Heart left ventricle (tissue), 16 donors: ENCODE data around the gene GPX2. TPM values are rescaled to one million over a fixed set of nuclear protein-coding genes. Genes with fewer than 3 reads are reported as not detected.

Experiments used
- ATAC-seq, 4 donors: fragments of 200-7000 bp; cut with Tn5 transposase; one replicate each; pipeline ENCODE4 v1.9.1; 2020 to 2022; ENCODE audit warnings: moderate library complexity in 4 of 4, mild to moderate bottlenecking in 3 of 4, moderate number of reproducible peaks in 1 of 4
- DNase-seq, 5 donors: peaks; one replicate each; pipeline ENCODE4 v3.0.0-alpha.2; 2020
- H3K27ac ChIP-seq, 12 donors: fragments of 200-600 bp; sonication (generic) in 4 of 12; one replicate each; pipeline versions ENCODE4 v1.5.0 to v1.8.0; 2016 to 2022; ENCODE audit warnings: mild to moderate bottlenecking in 2 of 12
- H3K27me3 ChIP-seq, 9 donors: fragments of 200-600 bp; sonication (generic) in 2 of 9; one replicate each; pipeline versions ENCODE4 v1.5.1 to v1.8.0; 2016 to 2022; ENCODE audit warnings: mild to moderate bottlenecking in 3 of 9
- H3K36me3 ChIP-seq, 9 donors: fragments of 200-600 bp; sonication (generic) in 2 of 9; one replicate each; pipeline versions ENCODE4 v1.5.0 to v1.8.0; 2018 to 2022; ENCODE audit warnings: mild to moderate bottlenecking in 2 of 9
- H3K4me1 ChIP-seq, 12 donors: fragments of 200-600 bp; sonication (generic) in 4 of 12; one replicate each; pipeline versions ENCODE4 v1.5.0 to v1.8.0; 2016 to 2022; ENCODE audit warnings: mild to moderate bottlenecking in 3 of 12
- H3K4me3 ChIP-seq, 12 donors: fragments of 200-600 bp; sonication (generic) in 4 of 12; one replicate each; pipeline versions ENCODE4 v1.5.0 to v1.8.0; 2017 to 2022; ENCODE audit warnings: mild to moderate bottlenecking in 9 of 12, moderate library complexity in 4 of 12
- H3K9me3 ChIP-seq, 12 donors: fragments of 200-600 bp; sonication (generic) in 4 of 12; one replicate each; pipeline versions ENCODE4 v1.5.0 to v1.8.0; 2016 to 2022; ENCODE audit warnings: mild to moderate bottlenecking in 1 of 12
- POLR2A ChIP-seq, 2 donors: fragments of 450-650 bp; IDR thresholded peaks; one replicate each; pipeline ENCODE4 v1.6.1; 2017; ENCODE audit warnings: antibody characterized with exemption in 2 of 2, mild to moderate bottlenecking in 2 of 2, moderate library complexity in 2 of 2
- WGBS, 4 donors: extraction: QIAGEN DNeasy Blood & Tissue Kit in 2 of 4; methylation state at CpG; one replicate each; pipeline versions ENCODE4 v1.1.5 to v1.1.7; 2013 to 2018; 5-methylcytosine and 5-hydroxymethylcytosine counted together
- intact Hi-C, 10 donors: fragments of 100-400 bp; cut with DNase I; formaldehyde crosslinking; loops; one replicate each; pipeline versions ENCODE4 v1.11.1 to v1.14.2; 2022
- polyA plus RNA-seq, 2 donors: library from polyadenylated mRNA; stranded (reverse); fragments of 200-250 nt; gene quantifications; one replicate each; pipeline ENCODE4 v1.2.3, GENCODE V29; 2013
- total RNA-seq, 9 donors: library from RNA; depleted of rRNA in 2 of 9; stranded (reverse); fragments of >200 nt in 2 of 9; fragmentation: NEBNext Ultra II Directional in 3 of 9; extraction: Animal tissue kit (Norgen Biotek cat#: 25700) in 3 of 9; gene quantifications; one replicate each; pipeline versions ENCODE4 v1.1.0 to v1.2.4, GENCODE V29; 2016 to 2023
- TF ChIP-seq, protein P1 (sequence below), 12 donors: fragments of 200-600 bp; sonication (generic) in 4 of 12; IDR thresholded peaks; one replicate each; pipeline versions ENCODE4 v1.5.0 to v1.8.0; 2018 to 2022; ENCODE audit warnings: antibody characterized with exemption in 12 of 12, mild to moderate bottlenecking in 5 of 12
- donor health status: ischemic (EF 13 %, LVEDD 7.1; RV severe dilation, severe dysfunction).
- donor health status: healthy with polysubstance abuse.
- donor health status: DM: no; HTN: yes; CAD: no.
- donor health status: DM: no; HTN: no; CAD: no.
- donor health status: ischemic (EF 25% LVEDD 6.9; RV normal size, moderate dysfunction).
- donor health status: ischemic (EF 25% LVEDD 5.7; RV mildly dilated, moderate dysfunction).
- donor health status: healthy.
- donor health status: DM: yes; HTN: yes; CAD: no.
- donor health status: ischemic (EF 35%, LVEDD 5.7; RV mildly dilated, moderate dysfunction).
- donor health status: nonischemic (EF 11% LVEDD 7.7; RV severe dilation, severe dysfunction).
- donor health status: DM: yes; HTN: yes; CAD: no.
- donor health status: PGD.
- donor health status: ischemic (EF 29% LVEDD 5.4; RV normal size, mild dysfunction).
- donor health status: nonischemic (EF 23%, LVEDD 6.1; RV moderate dilation, normal function).

The GPX2 gene
- total and polyA plus RNA-seq, 11 donors, result 0.26 TPM; not detected in 10

DNA sequence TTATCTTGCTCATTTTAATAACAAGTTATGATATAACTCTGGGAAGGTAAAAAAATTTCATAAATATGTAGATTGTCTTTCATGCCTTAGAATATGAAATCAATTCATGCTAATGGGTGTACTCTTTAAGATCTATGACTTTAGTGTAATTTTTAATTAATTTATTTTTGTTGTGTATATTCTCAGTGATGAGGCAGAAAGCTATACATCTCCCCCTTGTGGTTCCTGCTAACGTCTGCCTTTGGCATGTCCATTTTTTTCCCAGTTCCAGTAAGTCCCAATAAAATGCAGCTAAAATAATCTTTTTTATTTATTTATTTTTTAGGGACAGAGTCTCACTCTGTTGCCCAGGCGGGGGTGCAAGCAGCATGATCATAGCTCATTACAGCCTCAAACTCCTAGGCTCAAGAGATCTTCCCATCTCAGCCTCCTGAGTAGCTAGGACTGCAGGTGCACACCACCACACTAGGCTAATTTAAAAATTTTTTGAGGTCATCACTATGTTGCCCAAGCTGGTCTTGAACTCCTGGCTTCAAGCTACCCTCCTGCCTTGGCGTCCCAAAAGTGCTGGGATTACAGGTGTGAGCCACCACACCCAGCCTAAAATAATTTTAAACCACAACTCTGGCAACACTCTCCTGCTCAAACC lies 31.6 kb downstream of the GPX2 start:
- intact Hi-C loops, result loop anchor here in 4 of 10 donors (5.0 to 10.0 kb wide), 2 partner anchors 71 to 74 kb away; partner anchors contain the start of gene FNTB (in 3 of the 4)
- Histone ChIP-seq H3K4me1 (peaks cover 0 to 21% (median 13%) of the 10 kb centered on the region in 12 donors), H3K27ac (no peak overlapping the region), H3K36me3 (no peaks in the 10 kb centered on the region), H3K9me3 (no peaks in the 10 kb centered on the region), H3K4me3 (no peak overlapping the region), H3K27me3 (no peaks in the 10 kb centered on the region)
- TF ChIP-seq, protein P1, sequence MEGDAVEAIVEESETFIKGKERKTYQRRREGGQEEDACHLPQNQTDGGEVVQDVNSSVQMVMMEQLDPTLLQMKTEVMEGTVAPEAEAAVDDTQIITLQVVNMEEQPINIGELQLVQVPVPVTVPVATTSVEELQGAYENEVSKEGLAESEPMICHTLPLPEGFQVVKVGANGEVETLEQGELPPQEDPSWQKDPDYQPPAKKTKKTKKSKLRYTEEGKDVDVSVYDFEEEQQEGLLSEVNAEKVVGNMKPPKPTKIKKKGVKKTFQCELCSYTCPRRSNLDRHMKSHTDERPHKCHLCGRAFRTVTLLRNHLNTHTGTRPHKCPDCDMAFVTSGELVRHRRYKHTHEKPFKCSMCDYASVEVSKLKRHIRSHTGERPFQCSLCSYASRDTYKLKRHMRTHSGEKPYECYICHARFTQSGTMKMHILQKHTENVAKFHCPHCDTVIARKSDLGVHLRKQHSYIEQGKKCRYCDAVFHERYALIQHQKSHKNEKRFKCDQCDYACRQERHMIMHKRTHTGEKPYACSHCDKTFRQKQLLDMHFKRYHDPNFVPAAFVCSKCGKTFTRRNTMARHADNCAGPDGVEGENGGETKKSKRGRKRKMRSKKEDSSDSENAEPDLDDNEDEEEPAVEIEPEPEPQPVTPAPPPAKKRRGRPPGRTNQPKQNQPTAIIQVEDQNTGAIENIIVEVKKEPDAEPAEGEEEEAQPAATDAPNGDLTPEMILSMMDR (IDR thresholded peaks at IDR 0.05), result peak; percentile 5 to 53 (median 38)
- no peak for TF ChIP-seq POLR2A (IDR thresholded peaks at IDR 0.05)
- ATAC-seq (no peak), DNase-seq (no peak)
- 15 to 26% (median 23%) methylated on average over 3 of the region's 3 CpGs for WGBS, 4 donors

DNA sequence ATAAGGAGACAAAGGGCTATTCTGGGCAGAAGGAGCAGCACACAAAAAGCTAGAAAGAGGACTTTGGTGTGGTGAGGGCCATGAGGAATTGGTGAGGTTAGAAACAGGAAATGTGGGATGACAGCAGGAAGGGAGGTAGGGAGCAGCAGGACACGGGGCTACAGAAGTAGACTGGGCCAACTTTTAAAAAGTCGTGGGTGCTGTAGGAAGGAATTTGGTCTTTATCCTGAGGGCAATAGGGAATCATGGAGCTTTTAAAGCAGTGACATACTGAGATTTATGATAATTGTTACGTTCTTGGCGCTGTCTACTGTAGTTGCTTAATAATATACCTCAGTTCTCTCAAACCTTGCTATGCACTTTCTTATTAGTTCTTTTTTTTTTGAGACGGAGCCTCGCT lies 36.5 kb downstream of the GPX2 start:
- no peaks in the 10 kb centered on the region for H3K4me1 ChIP-seq
- WGBS, 4 donors, result 75 to 80% (median 77%) methylated on average over 6 of the region's 6 CpGs
- TF ChIP-seq POLR2A (IDR thresholded peaks at IDR 0.05), result no peak
- TF ChIP-seq, protein P1 (IDR thresholded peaks at IDR 0.05), result no peak
- no peaks in the 10 kb centered on the region for H3K9me3 ChIP-seq
- ATAC-seq, result no peak
- H3K4me3 ChIP-seq, result no peak overlapping the region
- peaks cover 0 to 3% (median 0%) of the 10 kb centered on the region in 9 donors for H3K27me3 ChIP-seq
- no peaks in the 10 kb centered on the region for H3K36me3 ChIP-seq
- no peak overlapping the region for H3K27ac ChIP-seq
- intact Hi-C loops, result loop anchor here in 1 of 10 donors (10.0 kb wide), 1 partner anchor 231 kb away; no protein-coding TSS in a partner anchor
- DNase-seq, result no peak

DNA sequence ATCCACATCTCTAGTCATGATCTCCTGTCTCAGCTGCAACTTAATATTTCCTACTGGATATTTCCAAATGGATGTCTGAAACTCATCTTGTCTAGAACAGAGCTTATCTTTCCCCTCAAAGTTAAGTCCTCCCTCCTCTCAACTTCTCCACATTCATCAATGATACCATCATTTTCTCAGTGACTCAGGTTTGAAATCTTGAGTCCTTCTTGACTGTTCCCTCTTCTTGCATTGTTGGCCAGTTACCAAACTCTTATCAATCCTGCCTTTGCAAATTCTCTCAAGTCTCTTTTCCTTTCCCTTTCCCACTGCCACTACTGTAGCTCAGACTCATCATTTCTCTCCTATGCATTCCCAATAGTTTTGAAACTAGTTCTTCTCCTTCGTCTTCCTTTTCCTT lies 42.6 kb downstream of the GPX2 start:
- ATAC-seq, result no peak
- TF ChIP-seq, protein P1 (IDR thresholded peaks at IDR 0.05), result no peak
- no peak for TF ChIP-seq POLR2A (IDR thresholded peaks at IDR 0.05)
- H3K4me1 ChIP-seq, result no peaks in the 10 kb centered on the region
- no peak overlapping the region for H3K27ac ChIP-seq
- no peaks in the 10 kb centered on the region for H3K9me3 ChIP-seq
- no peaks in the 10 kb centered on the region for H3K36me3 ChIP-seq
- no peak overlapping the region for H3K4me3 ChIP-seq
- peaks cover 0 to 11% (median 0%) of the 10 kb centered on the region in 9 donors for H3K27me3 ChIP-seq
- DNase-seq, result no peak
- intact Hi-C loops, result loop anchor here in 4 of 10 donors (5.0 to 10.0 kb wide), 2 partner anchors 225 to 233 kb away; no protein-coding TSS in a partner anchor
- WGBS, 4 donors, result 56 to 76% (median 65%) methylated on average over 1 of the region's 1 CpG

DNA sequence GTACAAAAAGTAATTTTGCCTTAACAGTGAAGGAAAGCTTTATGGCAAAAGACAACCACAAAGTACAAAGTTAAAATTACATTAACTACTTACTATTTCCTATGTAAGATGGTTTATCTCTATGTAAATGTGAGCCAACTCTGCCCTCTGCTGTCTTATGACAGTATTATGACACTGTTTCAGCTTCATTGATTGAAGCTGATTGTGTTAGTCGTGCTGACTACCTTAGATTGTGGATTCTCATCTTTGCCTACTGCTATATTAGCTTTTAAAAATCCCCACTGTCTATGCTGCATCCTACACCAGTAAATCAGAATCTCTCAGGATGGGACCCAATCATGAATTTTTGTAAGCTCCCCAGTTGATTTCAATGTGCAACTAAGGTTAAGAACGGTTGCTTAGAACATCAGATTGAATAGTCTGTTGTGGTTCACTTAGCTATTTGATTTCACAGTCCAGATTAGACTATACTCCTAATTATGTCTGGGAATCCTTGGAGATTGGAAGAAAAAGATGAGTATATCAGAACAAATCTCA lies 50.6 kb downstream of the GPX2 start:
- DNase-seq, result peak in 1 of 5 donors; percentile 12
- Histone ChIP-seq H3K9me3 (no peaks in the 10 kb centered on the region), H3K4me3 (no peak overlapping the region), H3K4me1 (no peaks in the 10 kb centered on the region), H3K36me3 (no peaks in the 10 kb centered on the region), H3K27me3 (peaks cover 0 to 10% (median 0%) of the 10 kb centered on the region in 9 donors), H3K27ac (no peak overlapping the region)
- intact Hi-C loops, result loop anchor here in 9 of 10 donors (2.0 to 10.0 kb wide), 6 partner anchors 69 to 220 kb away; no protein-coding TSS in a partner anchor
- TF ChIP-seq POLR2A (IDR thresholded peaks at IDR 0.05), result no peak
- TF ChIP-seq, protein P1 (IDR thresholded peaks at IDR 0.05), result peak; percentile 33 to 72 (median 58)
- 45 to 48% (median 46%) methylated on average over 2 of the region's 2 CpGs for WGBS, 4 donors
- ATAC-seq, result peak in 3 of 4 donors; percentile 76 to 81 (median 79)
